Erythroblast (primary cell): ENCODE data around the gene GCK.

Source experiments
- DNase-seq, 2 experiments: peaks; one replicate each; lab custom pipeline; 2025; lab: John Stamatoyannopoulos, UW
- GATA1 ChIP-seq: IDR thresholded peaks from 2 replicates; pipeline ENCODE4 v1.6.1; 2011; ENCODE audit warnings: low read depth, mild to moderate bottlenecking, control low read depth, low read length, moderate library complexity
- POLR2A ChIP-seq: IDR thresholded peaks from 2 replicates; pipeline ENCODE4 v1.6.1; 2011; ENCODE audit warnings: mild to moderate bottlenecking, low read length

Gene GCK

GRCh38 chr7:44110719-44111635, 78.3 kb downstream of the GCK start:
- no peak for DNase-seq
- TF ChIP-seq GATA1 = no peak
- no peak for TF ChIP-seq POLR2A

- TF ChIP-seq GATA1 (no peak), POLR2A (no peak)
- DNase-seq = no peak
These were observed 79.2 kb downstream of the GCK start for GRCh38 chr7:44109991-44110390.

- TF ChIP-seq POLR2A (no peak), GATA1 (no peak)
- DNase-seq = no peak
These were observed 80.2 kb downstream of the GCK start for GRCh38 chr7:44108768-44109750.

- no peak for DNase-seq
- TF ChIP-seq POLR2A (no peak), GATA1 (no peak)
These were observed 81.1 kb downstream of the GCK start for GRCh38 chr7:44107961-44108767.

GRCh38 chr7:44107116-44107960, 81.9 kb downstream of the GCK start:
- DNase-seq = no peak
- TF ChIP-seq GATA1 (no peak), POLR2A (no peak)

GRCh38 chr7:44106311-44107065, 82.8 kb downstream of the GCK start:
- no peak for DNase-seq
- TF ChIP-seq GATA1 (no peak), POLR2A (no peak)

- TF ChIP-seq POLR2A (no peak), GATA1 (no peak)
- DNase-seq = no peak
These were observed 83.4 kb downstream of the GCK start for GRCh38 chr7:44105832-44106231.

- TF ChIP-seq POLR2A (no peak), GATA1 (no peak)
- no peak for DNase-seq
These were observed 84.1 kb downstream of the GCK start for GRCh38 chr7:44104860-44105771.

GRCh38 chr7:44103923-44104859, 85.0 kb downstream of the GCK start, which contains the start of gene AEBP1:
AEBP1 (plus strand) TSS chr7:44104345; CDS start chr7:44104666, 321 bp downstream.
- DNase-seq = no peak
- TF ChIP-seq POLR2A (no peak), GATA1 (no peak)

GRCh38 chr7:44103566-44103922, 85.7 kb downstream of the GCK start:
- DNase-seq = no peak
- TF ChIP-seq GATA1 = no peak
- no peak for TF ChIP-seq POLR2A
